Gastroesophageal sphincter (tissue), 3 donors: ENCODE data around the gene KCNJ10.

Experiments used
- CTCF ChIP-seq, 4 experiments: fragments of 200-600 bp in 2 of 4; fragments of 450-650 bp in 2 of 4; sonication (generic) in 1 of 4; IDR thresholded peaks; one replicate each; pipeline ENCODE4 v1.5.1; 2017 to 2019; ENCODE audit warnings: antibody characterized with exemption in 4 of 4, mild to moderate bottlenecking in 2 of 4, moderate library complexity in 2 of 4
- EP300 ChIP-seq: sonication (generic); formaldehyde crosslinking; IDR thresholded peaks from one replicate; pipeline ENCODE4 v1.6.1; 2017; ENCODE audit warnings: antibody characterized with exemption, mild to moderate bottlenecking
- POLR2A ChIP-seq, 2 donors: fragments of 450-650 bp; IDR thresholded peaks; one replicate each; pipeline ENCODE4 v1.6.1; 2017; ENCODE audit warnings: antibody characterized with exemption in 2 of 2, mild to moderate bottlenecking in 2 of 2, moderate library complexity in 1 of 2
- POLR2AphosphoS5 ChIP-seq: sonication (generic); formaldehyde crosslinking; IDR thresholded peaks from one replicate; pipeline ENCODE4 v1.6.1; 2017; ENCODE audit warnings: antibody characterized with exemption

GRCh38 chr1:159951016-159951415, 118.9 kb downstream of the KCNJ10 start:
- TF ChIP-seq POLR2A (IDR thresholded peaks at IDR 0.05): no peak
- no peak for TF ChIP-seq EP300
- no peak for TF ChIP-seq CTCF (IDR thresholded peaks at IDR 0.05)
- no peak for TF ChIP-seq POLR2AphosphoS5
